B cell (primary cell): Measurements from ENCODE around the gene LIF. TPM values are rescaled to one million over a fixed set of nuclear protein-coding genes. Genes with fewer than 3 reads are reported as not detected.

Experiments
- ATAC-seq: fragments of 200-7000 bp; cut with Tn5 transposase; one replicate; pipeline ENCODE4 v1.10.0; 2021; ENCODE audit warnings: low read depth, mild to moderate bottlenecking, moderate number of reproducible peaks, moderate library complexity
- CTCF ChIA-PET: fragments of 350-600 bp; sonication (Branson Sonifier 250); formaldehyde crosslinking; loops from one replicate; lab custom pipeline; 2021; ENCODE audit warnings: antibody characterized with exemption, inconsistent platforms; lab: Charles Lee
- POLR2A ChIA-PET: fragments of 350-600 bp; sonication (Branson Sonifier 250); formaldehyde crosslinking; loops from one replicate; lab custom pipeline; 2021; ENCODE audit warnings: antibody characterized with exemption; lab: Charles Lee
- DNase-seq: peaks from one replicate; pipeline ENCODE4 v3.0.0; 2013
- H2AFZ ChIP-seq: 2 replicates; pipeline ENCODE4 v1.6.1; 2012; ENCODE audit warnings: mild to moderate bottlenecking, low read depth, low read length; ENCODE audit not compliant: insufficient read depth, poor library complexity, severe bottlenecking
- H3K27ac ChIP-seq, 2 donors: 1 replicate in 1 of 2; 2 replicates in 1 of 2; pipeline ENCODE4 v1.5.1; 2012 to 2013; ENCODE audit warnings: low read length in 2 of 2, mild to moderate bottlenecking in 2 of 2, moderate library complexity in 1 of 2
- H3K27me3 ChIP-seq, 4 experiments: fragments of 200-600 bp in 1 of 4; sonication (generic) in 1 of 4; replicated peaks in 1 of 4; 1 replicate in 2 of 4; 2 replicates in 2 of 4; pipeline versions ENCODE4 v1.6.1 to v1.7.0; 2013 to 2016; ENCODE audit warnings: low read length in 3 of 4, mild to moderate bottlenecking in 2 of 4, mixed read lengths in 1 of 4, moderate library complexity in 1 of 4; ENCODE audit not compliant: insufficient read depth in 4 of 4, control insufficient read depth in 3 of 4; ENCODE audit errors: control extremely low read depth in 1 of 4
- H3K36me3 ChIP-seq, 2 experiments: replicated peaks in 1 of 2; 1 replicate in 1 of 2; 2 replicates in 1 of 2; pipeline versions ENCODE4 v1.6.1 to v1.7.1; 2013; ENCODE audit warnings: low read length in 1 of 2; ENCODE audit not compliant: insufficient read depth in 2 of 2, control insufficient read depth in 1 of 2; ENCODE audit errors: control extremely low read depth in 1 of 2, extremely low read depth in 1 of 2
- H3K4me1 ChIP-seq, 2 donors: fragments of 200-600 bp in 1 of 2; sonication (generic) in 1 of 2; 1 replicate in 1 of 2; 2 replicates in 1 of 2; pipeline versions ENCODE4 v1.5.1 to v1.6.1; 2013 to 2017; ENCODE audit warnings: low read length in 2 of 2; ENCODE audit not compliant: control insufficient read depth in 2 of 2, insufficient read depth in 2 of 2
- H3K4me2 ChIP-seq: replicated peaks from 2 replicates; pipeline ENCODE3; 2012; ENCODE audit warnings: mild to moderate bottlenecking, low read depth, low read length; ENCODE audit not compliant: poor library complexity, severe bottlenecking
- H3K4me3 ChIP-seq, 5 experiments: fragments of 200-600 bp in 1 of 5; sonication (generic) in 1 of 5; 1 replicate in 3 of 5; 2 replicates in 2 of 5; pipeline versions ENCODE4 v1.5.1 to v1.7.0; 2011 to 2016; ENCODE audit warnings: low read length in 4 of 5, mild to moderate bottlenecking in 4 of 5, low read depth in 2 of 5, control low read depth in 1 of 5, moderate library complexity in 1 of 5; ENCODE audit not compliant: insufficient read depth in 1 of 5; ENCODE audit errors: control extremely low read depth in 1 of 5, extremely low read depth in 1 of 5
- H3K79me2 ChIP-seq: fragments of 200-600 bp; sonication (generic); one replicate; pipeline ENCODE4 v1.6.0; 2016; ENCODE audit warnings: low read length; ENCODE audit not compliant: control insufficient read depth, insufficient read depth
- H3K9ac ChIP-seq: fragments of 200-600 bp; sonication (generic); 2 replicates; pipeline ENCODE4 v1.6.1; 2017; ENCODE audit warnings: mild to moderate bottlenecking, low read length, moderate library complexity
- H3K9me3 ChIP-seq, 3 donors: one replicate each; pipeline versions ENCODE4 v1.6.1 to v1.7.1; 2013; ENCODE audit warnings: low read length in 2 of 3; ENCODE audit not compliant: control insufficient read depth in 2 of 3, insufficient read depth in 1 of 3; ENCODE audit errors: control extremely low read depth in 1 of 3
- H4K20me1 ChIP-seq: 2 replicates; pipeline ENCODE4 v1.6.0; 2012; ENCODE audit warnings: mild to moderate bottlenecking, low read length; ENCODE audit not compliant: insufficient read depth, control insufficient read depth, poor library complexity, severe bottlenecking
- H3K27ac Mint-ChIP-seq: one replicate; pipeline ENCODE4 v1.8.0; 2021; ENCODE audit warnings: mixed read lengths
- H3K27me3 Mint-ChIP-seq: one replicate; pipeline ENCODE4 v1.8.0; 2021; ENCODE audit warnings: mixed read lengths
- H3K4me1 Mint-ChIP-seq: one replicate; pipeline ENCODE4 v1.8.0; 2021; ENCODE audit warnings: mixed read lengths
- H3K4me3 Mint-ChIP-seq: one replicate; pipeline ENCODE4 v1.8.0; 2021; ENCODE audit warnings: mixed read lengths
- H3K9me3 Mint-ChIP-seq: one replicate; pipeline ENCODE4 v1.8.0; 2022; ENCODE audit warnings: mixed read lengths; ENCODE audit not compliant: insufficient read depth
- EZH2 ChIP-seq: IDR thresholded peaks from 2 replicates; pipeline ENCODE4 v1.6.1; 2012; ENCODE audit warnings: borderline replicate concordance, low read depth, mild to moderate bottlenecking, moderate library complexity, low read length; ENCODE audit not compliant: insufficient read depth, poor library complexity, severe bottlenecking
- WGBS: methylation state at CpG from one replicate; pipeline ENCODE4 v1.1.5; 2013; ENCODE audit warnings: missing lambda C conversion rate; ENCODE audit not compliant: insufficient coverage; 5-methylcytosine and 5-hydroxymethylcytosine counted together
- intact Hi-C: fragments of 100-400 bp; cut with micrococcal nuclease; formaldehyde crosslinking; loops from one replicate; pipeline ENCODE4 v1.10.0; 2022
- polyA plus RNA-seq: library from polyadenylated mRNA; depleted of rRNA; stranded (reverse); fragments of >200 nt; gene quantifications from 2 replicates; pipeline ENCODE4 v1.2.3, GENCODE V29; 2012
- total RNA-seq, 2 donors: library from RNA; stranded (reverse); fragments of 120-200 nt in 1 of 2; gene quantifications; 1 replicate in 1 of 2; 2 replicates in 1 of 2; pipeline versions ENCODE4 v1.2.3 to v1.2.4, GENCODE V29; 2013 to 2022
- TF ChIP-seq, protein P1 (sequence below): fragments of 200-600 bp; IDR thresholded peaks from one replicate; pipeline ENCODE4 v1.8.0; 2022; ENCODE audit warnings: antibody characterized with exemption, mild to moderate bottlenecking

Gene LIF
- total and polyA plus RNA-seq, 2 donors (not counting 1 experiment from before 2014, with no cell fraction given), result 0.47 TPM; not detected in 1

DNA sequence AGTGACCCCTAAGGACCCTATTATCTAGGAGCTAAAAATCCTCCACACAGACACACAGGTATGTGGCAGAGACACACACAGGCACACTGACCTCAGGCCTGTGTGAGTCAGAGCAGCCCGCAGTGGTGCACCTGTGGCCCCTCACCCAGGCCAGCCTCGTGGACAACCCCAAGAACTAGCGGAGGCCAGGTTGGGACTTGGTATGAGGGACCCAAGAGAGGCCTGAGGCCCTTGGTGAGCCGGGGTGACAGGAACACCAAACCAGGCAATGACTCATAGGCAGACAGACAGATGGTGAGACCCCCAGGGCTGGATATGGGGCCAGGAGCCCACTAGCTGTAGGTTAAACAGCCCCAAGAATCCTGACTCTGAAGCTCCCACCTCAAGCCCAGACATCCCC is 36.8 kb upstream of the LIF start:
- Histone ChIP-seq H3K36me3 (peaks cover 0 to 3% of the 10 kb centered on the region in 2 experiments), H3K4me1 (peaks cover 6 to 11% of the 10 kb centered on the region in 2 donors), H3K4me2 (no peak overlapping the region), H3K9ac (no peak overlapping the region), H4K20me1 (peaks cover 8% of the 10 kb centered on the region), H3K27me3 (peaks cover 0 to 11% (median 0%) of the 10 kb centered on the region in 4 experiments), H3K9me3 (no peaks in the 10 kb centered on the region), H2AFZ (no peak overlapping the region), H3K79me2 (no peaks in the 10 kb centered on the region), H3K4me3 (no peak overlapping the region), H3K27ac (no peak overlapping the region)
- Mint-ChIP-seq H3K27me3 (peaks cover 13% of the 10 kb centered on the region), H3K27ac (no peak overlapping the region), H3K4me1 (peaks cover 11% of the 10 kb centered on the region), H3K4me3 (no peak overlapping the region), H3K9me3 (no peaks in the 10 kb centered on the region)
- intact Hi-C loops, result no loop called here
- ATAC-seq, result no peak
- TF ChIP-seq, protein P1, sequence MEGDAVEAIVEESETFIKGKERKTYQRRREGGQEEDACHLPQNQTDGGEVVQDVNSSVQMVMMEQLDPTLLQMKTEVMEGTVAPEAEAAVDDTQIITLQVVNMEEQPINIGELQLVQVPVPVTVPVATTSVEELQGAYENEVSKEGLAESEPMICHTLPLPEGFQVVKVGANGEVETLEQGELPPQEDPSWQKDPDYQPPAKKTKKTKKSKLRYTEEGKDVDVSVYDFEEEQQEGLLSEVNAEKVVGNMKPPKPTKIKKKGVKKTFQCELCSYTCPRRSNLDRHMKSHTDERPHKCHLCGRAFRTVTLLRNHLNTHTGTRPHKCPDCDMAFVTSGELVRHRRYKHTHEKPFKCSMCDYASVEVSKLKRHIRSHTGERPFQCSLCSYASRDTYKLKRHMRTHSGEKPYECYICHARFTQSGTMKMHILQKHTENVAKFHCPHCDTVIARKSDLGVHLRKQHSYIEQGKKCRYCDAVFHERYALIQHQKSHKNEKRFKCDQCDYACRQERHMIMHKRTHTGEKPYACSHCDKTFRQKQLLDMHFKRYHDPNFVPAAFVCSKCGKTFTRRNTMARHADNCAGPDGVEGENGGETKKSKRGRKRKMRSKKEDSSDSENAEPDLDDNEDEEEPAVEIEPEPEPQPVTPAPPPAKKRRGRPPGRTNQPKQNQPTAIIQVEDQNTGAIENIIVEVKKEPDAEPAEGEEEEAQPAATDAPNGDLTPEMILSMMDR, result no peak
- no peak for TF ChIP-seq EZH2
- WGBS, result 88% methylated on average over 4 of the region's 4 CpGs
- no peak for DNase-seq
- POLR2A ChIA-PET, result no interaction called here
- CTCF ChIA-PET, result interaction anchor here (0.6 to 13.2 kb wide), 8 partner anchors 11 to 178 kb away, joined by 3 to 510 read pairs (median 5); partner anchors contain the start of genes CCDC157, RNF215, SEC14L2 and SF3A1

DNA sequence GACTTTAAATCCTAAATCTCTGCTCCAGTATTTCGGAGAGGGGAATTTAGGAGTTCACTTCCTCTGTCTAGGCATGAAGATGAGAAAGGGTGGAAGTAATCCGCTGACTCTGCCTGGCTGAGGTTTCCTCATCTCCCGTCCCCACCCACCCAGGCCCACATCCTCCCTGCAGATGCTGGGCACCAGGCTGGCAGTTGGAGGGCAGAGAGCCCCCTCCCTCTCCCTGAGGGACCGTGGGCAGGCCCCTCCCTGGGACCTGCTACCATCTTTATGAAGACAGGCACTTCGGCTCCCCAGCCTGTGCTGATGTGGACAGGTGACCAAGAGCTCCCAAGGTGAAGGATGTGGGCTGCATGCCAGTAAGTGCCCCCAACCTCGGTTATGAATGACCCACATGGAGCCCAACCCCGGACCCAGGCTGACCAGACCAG is 36.1 kb upstream of the LIF start:
- Mint-ChIP-seq H3K27ac (no peak overlapping the region), H3K27me3 (peaks cover 20% of the 10 kb centered on the region), H3K4me1 (peaks cover 4% of the 10 kb centered on the region), H3K9me3 (no peaks in the 10 kb centered on the region), H3K4me3 (no peak overlapping the region)
- H4K20me1 ChIP-seq, result peaks cover 8% of the 10 kb centered on the region
- no peaks in the 10 kb centered on the region for H3K9me3 ChIP-seq
- no peak overlapping the region for H3K27ac ChIP-seq
- peaks cover 0 to 18% (median 0%) of the 10 kb centered on the region in 4 experiments for H3K27me3 ChIP-seq
- H3K9ac ChIP-seq, result no peak overlapping the region
- ChIA-PET POLR2A (no interaction called here), CTCF (interaction anchor here (0.6 to 12.6 kb wide), 5 partner anchors 11 to 177 kb away, joined by 3 to 510 read pairs (median 3); partner anchors contain the start of genes RNF215 and SEC14L2)
- H3K4me3 ChIP-seq, result no peak overlapping the region
- no peaks in the 10 kb centered on the region for H3K79me2 ChIP-seq
- no peak overlapping the region for H2AFZ ChIP-seq
- H3K4me1 ChIP-seq, result peaks cover 0 to 4% of the 10 kb centered on the region in 2 donors
- intact Hi-C loops, result no loop called here
- TF ChIP-seq, protein P1, result no peak
- TF ChIP-seq EZH2, result no peak
- WGBS, result 13% methylated on average over 5 of the region's 7 CpGs
- DNase-seq, result no peak
- H3K4me2 ChIP-seq, result no peak overlapping the region
- H3K36me3 ChIP-seq, result peaks cover 0 to 3% of the 10 kb centered on the region in 2 experiments
- ATAC-seq, result no peak
